TTC549 (cell line): ENCODE data around the gene CEP85L.

Experiments
- FAIRE-seq: peaks from 2 replicates; lab custom pipeline; 2012; peaks lifted over from hg19 to GRCh38; lab: Jason Lieb, UNC

The CEP85L gene

GRCh38 chr6:118621799-118622470 lies 29.5 kb downstream of the CEP85L start:
- FAIRE-seq, result no peak

- no peak for FAIRE-seq
These were observed 31.2 kb downstream of the CEP85L start for GRCh38 chr6:118620202-118620601.

GRCh38 chr6:118618676-118619377 lies 32.6 kb downstream of the CEP85L start:
- FAIRE-seq, result no peak

DNA sequence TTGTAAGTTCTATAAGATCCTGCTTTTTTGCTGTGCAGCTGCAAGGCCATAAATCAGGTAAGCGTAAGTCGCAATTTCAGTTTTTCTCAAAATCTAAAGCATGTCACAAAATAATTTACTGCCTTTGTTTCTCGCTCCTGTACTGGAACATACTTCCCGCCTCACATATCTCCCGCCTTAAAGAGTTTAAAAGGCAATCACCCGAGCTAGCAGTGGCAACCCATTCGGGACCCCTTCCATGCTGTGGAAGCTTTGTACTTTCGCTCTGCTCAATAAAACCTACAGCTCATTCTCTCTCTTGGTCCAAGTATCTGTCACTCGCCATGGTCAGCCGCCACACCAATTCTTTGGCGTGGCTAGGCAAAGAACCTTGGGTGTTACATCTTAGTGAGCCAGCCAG lies 34.0 kb downstream of the CEP85L start:
- FAIRE-seq, result no peak

DNA sequence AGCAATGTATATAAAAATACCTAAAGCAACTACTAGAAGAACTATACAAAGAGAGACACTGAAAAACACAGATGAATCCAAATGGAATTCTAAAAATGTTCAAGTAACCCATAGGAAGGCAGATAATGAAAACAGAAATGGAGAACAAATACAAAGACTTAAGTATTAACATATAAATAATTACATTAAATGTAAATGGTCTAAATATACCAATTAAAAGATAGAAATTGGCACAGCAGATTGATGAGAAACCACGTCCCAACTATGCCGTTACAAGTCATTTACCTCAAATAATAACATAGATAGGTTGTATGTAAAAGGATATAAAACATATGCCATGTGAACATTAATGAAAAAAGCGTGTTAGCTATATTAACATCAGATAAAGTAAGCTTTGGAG lies 40.1 kb downstream of the CEP85L start:
- no peak for FAIRE-seq

GRCh38 chr6:118606858-118607257 lies 44.5 kb downstream of the CEP85L start:
- no peak for FAIRE-seq

- no peak for FAIRE-seq
These were observed 45.1 kb downstream of the CEP85L start for GRCh38 chr6:118606268-118606667.

GRCh38 chr6:118603372-118603771 lies 48.0 kb downstream of the CEP85L start:
- no peak for FAIRE-seq

GRCh38 chr6:118602300-118602699 lies 49.1 kb downstream of the CEP85L start:
- FAIRE-seq, result no peak

DNA sequence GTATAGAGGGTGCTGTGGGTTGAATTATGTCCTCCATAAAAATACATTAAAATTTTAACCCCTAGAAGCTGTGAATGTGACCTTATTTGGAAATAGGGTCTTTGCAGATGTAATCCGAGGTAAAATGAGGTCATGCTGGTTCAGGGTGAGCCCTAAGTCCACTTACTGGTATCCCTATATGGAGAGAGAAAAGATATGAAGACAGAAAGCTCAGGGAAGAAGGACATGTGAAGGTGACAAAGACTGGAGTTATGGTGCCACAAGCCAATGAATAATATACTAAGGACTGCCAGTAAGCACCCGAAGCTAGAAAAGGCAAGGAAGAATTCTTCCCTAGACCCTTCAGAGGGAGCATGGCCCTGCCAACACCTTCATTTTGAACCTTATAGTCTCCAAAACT lies 53.1 kb downstream of the CEP85L start:
- FAIRE-seq, result no peak

- no peak for FAIRE-seq
These were observed 53.8 kb downstream of the CEP85L start for GRCh38 chr6:118597636-118598035.

DNA sequence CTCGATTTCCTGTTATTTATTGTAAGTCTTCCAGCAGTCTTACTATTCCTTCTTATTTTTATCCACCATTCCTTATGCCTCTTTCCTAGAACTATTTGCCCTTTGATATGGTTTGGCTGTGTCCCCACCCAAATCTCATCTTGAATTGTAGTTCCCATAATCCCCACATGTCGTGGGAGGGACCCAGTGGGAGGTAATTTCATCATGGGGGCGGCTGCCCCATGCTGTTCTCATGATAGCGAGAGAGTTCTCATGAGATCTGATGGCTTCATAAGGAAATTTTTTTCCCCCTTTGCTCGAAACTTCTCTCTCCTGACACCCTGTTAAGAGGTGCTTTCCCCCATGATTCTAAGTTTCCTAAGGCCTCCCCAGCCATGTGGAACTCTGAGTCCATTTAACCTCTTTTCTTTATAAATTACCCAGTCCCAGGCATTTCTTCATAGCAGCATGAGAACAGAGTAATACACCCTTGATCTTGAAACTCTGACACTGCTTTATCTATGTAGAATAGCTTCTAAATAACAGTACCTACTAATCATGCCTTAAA lies 54.5 kb downstream of the CEP85L start:
- no peak for FAIRE-seq

GRCh38 chr6:118594877-118595276 lies 56.5 kb downstream of the CEP85L start:
- no peak for FAIRE-seq

- no peak for FAIRE-seq
These were observed 59.5 kb downstream of the CEP85L start for GRCh38 chr6:118591897-118592296.

- FAIRE-seq, result no peak
These were observed 61.6 kb downstream of the CEP85L start for GRCh38 chr6:118589649-118590365.

DNA sequence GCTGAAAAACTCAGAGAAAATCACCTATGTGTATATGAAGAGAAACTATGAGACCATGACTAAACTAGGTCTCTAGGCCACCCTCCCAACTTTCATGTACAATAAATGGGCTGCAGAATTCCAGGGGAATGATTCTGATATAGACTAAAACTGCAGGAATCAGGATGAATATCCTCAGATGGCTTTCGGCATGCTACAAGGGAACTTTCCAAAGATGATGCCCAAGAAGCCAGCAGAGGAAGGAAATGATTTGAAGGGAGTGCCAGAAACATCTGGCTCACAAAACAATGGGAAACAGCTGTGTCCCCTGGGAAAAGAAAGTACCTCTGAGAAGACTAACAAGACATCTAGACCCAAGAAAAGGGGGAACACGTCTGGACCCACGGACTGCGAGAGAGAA lies 62.2 kb downstream of the CEP85L start:
- no peak for FAIRE-seq

GRCh38 chr6:118588626-118589025 lies 62.8 kb downstream of the CEP85L start:
- no peak for FAIRE-seq

GRCh38 chr6:118586746-118587485 lies 64.5 kb downstream of the CEP85L start:
- FAIRE-seq, result no peak

GRCh38 chr6:118584911-118585310 lies 66.5 kb downstream of the CEP85L start:
- no peak for FAIRE-seq

GRCh38 chr6:118581489-118581959 lies 69.9 kb downstream of the CEP85L start:
- no peak for FAIRE-seq

- peak; percentile 56 for FAIRE-seq
These were observed 70.6 kb downstream of the CEP85L start for GRCh38 chr6:118580585-118581419.
